Naive thymus-derived CD8-positive, alpha-beta T cell (primary cell): ENCODE measurements around the gene TPT1. TPM values are rescaled to one million over a fixed set of nuclear protein-coding genes. Genes with fewer than 3 reads are reported as not detected.
"Not testable (repeated sequence)": the region's sequence is repeated elsewhere in the genome, so short reads cannot be mapped to it uniquely, and the experiment has no call there.

ENCODE experiments used
- ATAC-seq, 2 donors: fragments of 150-1000 bp; cut with Tn5 transposase in 1 of 2; sonication (Bioruptor Pico), chemical (Tn5 transposase) in 1 of 2; 1 replicate in 1 of 2; 2 replicates in 1 of 2; pipeline ENCODE4 v1.10.0; 2021; ENCODE audit warnings: mild to moderate bottlenecking in 2 of 2, moderate library complexity in 2 of 2
- POLR2A ChIA-PET: fragments of 350-600 bp; sonication (Branson Sonifier 250); formaldehyde crosslinking; loops from one replicate; lab custom pipeline; 2021; ENCODE audit warnings: antibody characterized with exemption; lab: Charles Lee
- DNase-seq, 10 donors: peaks; one replicate each; pipeline versions ENCODE4 v3.0.0 to v3.0.0-alpha.2; 2020 to 2022
- H3K27ac Mint-ChIP-seq, 10 donors: one replicate each; pipeline ENCODE4 v1.8.0; 2020 to 2022; ENCODE audit warnings: mild to moderate bottlenecking in 10 of 10, mixed read lengths in 10 of 10, moderate library complexity in 4 of 10, inconsistent platforms in 1 of 10
- H3K27me3 Mint-ChIP-seq, 5 donors: one replicate each; pipeline ENCODE4 v1.8.0; 2021 to 2022; ENCODE audit warnings: mixed read lengths in 5 of 5
- H3K36me3 Mint-ChIP-seq, 3 donors: one replicate each; pipeline ENCODE4 v1.8.0; 2020 to 2022; ENCODE audit warnings: mixed read lengths in 3 of 3, mild to moderate bottlenecking in 2 of 3, inconsistent platforms in 1 of 3
- H3K4me1 Mint-ChIP-seq, 4 donors: one replicate each; pipeline ENCODE4 v1.8.0; 2021 to 2022; ENCODE audit warnings: mixed read lengths in 4 of 4
- H3K4me3 Mint-ChIP-seq, 10 donors: one replicate each; pipeline ENCODE4 v1.8.0; 2020 to 2022; ENCODE audit warnings: mild to moderate bottlenecking in 10 of 10, mixed read lengths in 10 of 10, moderate library complexity in 6 of 10, inconsistent platforms in 1 of 10
- H3K9me3 Mint-ChIP-seq, 9 donors: one replicate each; pipeline ENCODE4 v1.8.0; 2020 to 2022; ENCODE audit warnings: mixed read lengths in 9 of 9, mild to moderate bottlenecking in 3 of 9, inconsistent platforms in 1 of 9, moderate library complexity in 1 of 9
- polyA plus RNA-seq, 3 donors: library from polyadenylated mRNA; unstranded; fragments of 300-500 nt; fragmentation: Illumina TruSeq; gene quantifications; one replicate each; pipeline ENCODE4 v1.2.3, GENCODE V29; 2021
- total RNA-seq, 8 experiments: library from RNA in 2 of 8; stranded (reverse) in 2 of 8; gene quantifications; one replicate each; pipeline ENCODE4 v1.2.3 and lab custom pipeline; 2021 to 2026

TPT1 gene
- total and polyA plus RNA-seq, 5 experiments from 2014 or later: 3,681 to 10,909 (median 4,532) TPM

DNA sequence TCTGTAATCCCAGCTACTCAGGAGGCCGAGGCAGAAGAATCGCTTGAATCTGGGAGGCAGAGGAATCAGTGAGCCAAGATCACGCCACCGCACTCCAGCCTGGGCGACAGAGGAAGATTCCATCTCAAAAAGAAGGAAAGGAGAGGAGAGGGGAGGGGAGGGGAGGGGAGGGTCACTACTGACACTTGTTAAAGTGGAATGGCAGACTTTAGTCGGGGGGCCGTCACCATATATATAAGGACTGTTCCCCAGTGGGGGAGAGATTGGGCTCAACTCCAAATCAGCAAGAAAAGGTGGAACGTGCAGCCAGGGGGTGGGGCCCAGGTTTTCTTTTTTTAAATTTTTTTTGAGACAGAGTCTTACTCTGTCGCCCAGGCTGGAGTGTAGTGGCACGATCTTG is 26.2 kb downstream of the TPT1 start:
- DNase-seq: no peak
- Mint-ChIP-seq H3K4me1 (peaks cover 2 to 18% (median 14%) of the 10 kb centered on the region in 4 donors), H3K27me3 (peaks cover 0 to 2% (median 0%) of the 10 kb centered on the region in 5 donors), H3K36me3 (peaks cover 0 to 2% (median 0%) of the 10 kb centered on the region in 3 donors), H3K4me3 (no peak overlapping the region), H3K27ac (peak overlapping the region in 1 of 10 donors; percentile 45), H3K9me3 (no peaks in the 10 kb centered on the region)
- POLR2A ChIA-PET: interaction anchor here (0.8 kb wide), 1 partner anchor 25 kb away, joined by 4 read pairs; no protein-coding TSS in a partner anchor
- no peak for ATAC-seq

DNA sequence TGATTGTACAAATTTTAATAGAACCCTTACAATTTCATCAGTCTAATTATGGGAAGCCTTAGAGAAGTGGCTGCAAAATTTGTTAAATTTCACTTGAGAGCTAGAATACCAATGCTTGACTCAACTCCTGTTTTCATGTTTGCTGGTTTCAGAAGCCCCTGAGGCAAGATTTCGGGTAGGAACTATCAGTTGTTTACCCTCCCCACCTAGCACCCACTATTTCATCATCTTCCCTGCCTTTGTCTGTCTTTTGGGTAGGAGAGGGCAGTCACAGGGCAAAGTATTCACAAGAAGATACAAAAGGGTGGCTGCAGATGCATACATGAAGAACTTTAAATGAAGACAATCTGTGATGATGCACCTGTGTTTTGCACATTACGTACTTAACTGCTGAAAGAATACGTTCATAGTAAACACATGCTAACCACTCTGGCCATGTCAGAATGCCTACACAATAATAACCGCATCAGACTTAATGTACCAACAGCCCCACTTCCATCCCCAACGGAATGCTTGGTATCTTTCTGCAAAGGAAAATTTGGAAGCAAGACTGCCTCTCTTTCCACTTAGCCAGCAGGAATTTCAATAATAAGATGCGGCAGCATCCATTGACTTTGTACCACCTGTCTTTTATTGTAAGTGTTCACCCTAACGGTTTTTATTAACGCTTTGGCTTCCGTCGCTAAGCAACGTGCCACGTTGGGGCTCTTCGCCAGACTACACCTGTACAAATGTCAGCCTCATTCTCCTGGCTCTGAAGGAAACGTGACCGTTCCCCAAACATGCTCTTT is 30.4 kb downstream of the TPT1 start:
- Mint-ChIP-seq H3K4me1 (peaks cover 7 to 25% (median 21%) of the 10 kb centered on the region in 4 donors), H3K36me3 (peaks cover 0 to 2% (median 0%) of the 10 kb centered on the region in 3 donors), H3K9me3 (no peaks in the 10 kb centered on the region), H3K27me3 (peaks cover 0 to 7% (median 5%) of the 10 kb centered on the region in 5 donors), H3K27ac (peak overlapping the region in 4 of 10 donors; percentile 32 to 63 (median 44)), H3K4me3 (peak overlapping the region; percentile 71 to 91 (median 88))
- POLR2A ChIA-PET: interaction anchor here (1.1 to 1.2 kb wide), 2 partner anchors 30 to 40 kb away, joined by 3 read pairs; partner anchors contain the start of gene TPT1
- ATAC-seq: no peak
- no peak for DNase-seq

DNA sequence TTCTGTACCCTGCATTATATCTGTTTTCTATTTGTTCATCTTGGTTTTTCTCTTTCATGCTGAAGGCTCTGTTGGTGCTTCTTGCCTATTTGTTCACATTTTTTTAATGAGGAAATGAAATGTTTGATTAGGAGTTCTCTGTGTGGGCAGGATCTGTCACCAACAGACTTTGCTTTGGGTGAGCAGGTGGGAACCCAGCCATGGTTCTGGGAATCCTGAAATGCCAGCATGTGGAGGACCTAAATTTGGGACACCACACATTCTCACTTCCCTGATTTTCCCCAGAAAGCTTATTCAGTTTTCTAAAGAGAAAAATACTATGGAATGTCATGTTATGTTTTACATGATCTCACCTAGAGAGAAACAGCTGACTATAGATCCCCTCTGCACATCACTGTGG is 34.0 kb downstream of the TPT1 start:
- Mint-ChIP-seq H3K4me1 (peaks cover 11 to 25% (median 21%) of the 10 kb centered on the region in 4 donors), H3K27ac (no peak overlapping the region), H3K27me3 (peaks cover 4 to 10% (median 8%) of the 10 kb centered on the region in 5 donors), H3K36me3 (peaks cover 0 to 2% (median 0%) of the 10 kb centered on the region in 3 donors), H3K9me3 (peaks cover 0 to 2% (median 0%) of the 10 kb centered on the region in 9 donors), H3K4me3 (no peak overlapping the region)
- ATAC-seq (no peak), DNase-seq (no peak)
- POLR2A ChIA-PET: no interaction called here

DNA sequence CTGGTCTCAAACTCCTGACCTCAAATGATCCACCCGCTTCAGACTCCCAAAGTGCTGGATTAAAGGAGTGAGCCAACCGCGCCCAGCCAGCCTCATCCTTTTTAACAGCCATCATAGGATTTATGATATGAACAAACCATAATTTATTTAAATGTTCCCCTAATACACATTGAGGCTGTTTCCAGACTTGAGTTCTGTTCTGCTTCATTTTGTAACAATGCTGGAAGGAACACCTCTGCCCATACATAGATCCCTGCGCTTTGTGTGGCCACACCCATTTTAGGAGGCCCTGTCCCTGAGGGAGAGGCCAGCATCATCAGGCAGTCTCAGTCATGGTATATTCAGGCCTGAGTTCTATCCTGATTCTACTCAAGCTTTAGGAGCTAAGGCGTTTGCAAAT is 35.9 kb downstream of the TPT1 start:
- peaks cover 5 to 10% (median 6%) of the 10 kb centered on the region in 5 donors for H3K27me3 Mint-ChIP-seq
- H3K36me3 Mint-ChIP-seq: no peaks in the 10 kb centered on the region
- no peak overlapping the region for H3K27ac Mint-ChIP-seq
- POLR2A ChIA-PET: no interaction called here
- H3K9me3 Mint-ChIP-seq: peaks cover 0 to 2% (median 0%) of the 10 kb centered on the region in 9 donors
- DNase-seq (no peak), ATAC-seq (no peak)
- peaks cover 7 to 13% (median 11%) of the 10 kb centered on the region in 4 donors for H3K4me1 Mint-ChIP-seq
- H3K4me3 Mint-ChIP-seq: no peak overlapping the region

DNA sequence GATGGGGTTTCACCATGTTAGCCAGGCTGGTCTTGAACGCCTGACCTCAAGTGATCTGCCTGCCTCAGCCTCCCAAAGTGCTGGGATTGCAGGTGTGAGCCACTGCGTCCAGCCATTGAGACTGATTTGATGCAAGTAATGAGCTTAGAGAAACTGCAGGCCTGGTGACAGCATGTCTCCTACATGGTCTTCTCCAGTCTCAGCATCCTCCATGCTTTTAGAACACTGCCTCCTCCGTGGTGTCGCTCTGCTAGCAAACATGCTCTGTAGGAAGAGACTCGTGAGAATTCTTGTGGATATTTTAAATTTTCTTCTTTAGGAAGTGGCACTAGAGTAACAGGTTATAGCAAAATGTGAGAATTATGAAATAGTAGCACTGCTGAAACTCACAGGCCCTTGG is 37.1 kb downstream of the TPT1 start:
- POLR2A ChIA-PET: no interaction called here
- DNase-seq (no peak), ATAC-seq (no peak)
- Mint-ChIP-seq H3K4me3 (no peak overlapping the region), H3K27ac (no peak overlapping the region), H3K4me1 (peaks cover 6 to 15% (median 8%) of the 10 kb centered on the region in 4 donors), H3K9me3 (peaks cover 0 to 2% (median 0%) of the 10 kb centered on the region in 9 donors), H3K36me3 (no peaks in the 10 kb centered on the region), H3K27me3 (peaks cover 0 to 10% (median 3%) of the 10 kb centered on the region in 5 donors)

DNA sequence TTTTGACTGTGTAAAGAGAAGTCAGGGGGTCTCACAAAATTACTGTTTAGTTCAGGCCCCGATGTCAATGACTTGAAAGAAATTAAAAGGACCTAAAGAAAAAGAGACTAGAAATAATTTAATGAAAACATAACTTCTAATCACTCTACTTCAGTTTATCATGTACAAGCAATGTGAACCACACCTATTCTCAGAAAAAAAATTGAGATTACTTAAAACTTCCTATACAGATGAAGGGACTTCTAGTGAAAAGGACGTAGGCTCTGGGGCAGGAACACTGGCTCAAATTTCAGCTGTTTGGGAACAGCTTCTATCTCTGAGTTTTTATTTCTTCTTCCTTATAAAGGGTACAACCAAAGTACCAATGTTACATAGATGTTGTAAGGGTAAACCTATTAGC is 38.0 kb downstream of the TPT1 start:
- Mint-ChIP-seq H3K4me3 (no peak overlapping the region), H3K27me3 (peaks cover 0 to 10% (median 3%) of the 10 kb centered on the region in 5 donors), H3K36me3 (no peaks in the 10 kb centered on the region), H3K9me3 (peaks cover 0 to 2% (median 0%) of the 10 kb centered on the region in 9 donors), H3K4me1 (peaks cover 12 to 23% (median 16%) of the 10 kb centered on the region in 4 donors), H3K27ac (peak overlapping the region in 1 of 10 donors; percentile 32)
- POLR2A ChIA-PET: no interaction called here
- DNase-seq: no peak
- no peak for ATAC-seq

DNA sequence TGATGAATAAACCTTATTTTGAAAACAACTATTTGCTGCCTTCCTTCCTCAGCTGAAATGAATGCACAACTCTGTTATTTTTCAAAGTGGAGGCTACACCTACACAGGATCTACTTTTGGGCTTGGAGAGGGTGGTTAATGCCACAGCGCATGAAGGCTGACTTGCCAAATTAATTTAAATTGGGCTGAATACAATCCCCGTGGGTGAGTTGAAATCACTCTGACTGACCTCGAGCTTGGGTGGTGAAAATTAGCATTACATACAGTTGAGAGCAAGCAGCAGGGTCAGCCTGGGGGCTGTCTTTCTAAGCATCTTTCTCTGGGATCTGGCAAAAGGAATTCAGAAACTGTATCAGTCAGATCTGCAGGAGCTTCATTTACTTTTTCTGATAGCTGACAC is 38.5 kb downstream of the TPT1 start:
- POLR2A ChIA-PET: no interaction called here
- peak overlapping the region in 1 of 10 donors; percentile 32 for H3K27ac Mint-ChIP-seq

DNA sequence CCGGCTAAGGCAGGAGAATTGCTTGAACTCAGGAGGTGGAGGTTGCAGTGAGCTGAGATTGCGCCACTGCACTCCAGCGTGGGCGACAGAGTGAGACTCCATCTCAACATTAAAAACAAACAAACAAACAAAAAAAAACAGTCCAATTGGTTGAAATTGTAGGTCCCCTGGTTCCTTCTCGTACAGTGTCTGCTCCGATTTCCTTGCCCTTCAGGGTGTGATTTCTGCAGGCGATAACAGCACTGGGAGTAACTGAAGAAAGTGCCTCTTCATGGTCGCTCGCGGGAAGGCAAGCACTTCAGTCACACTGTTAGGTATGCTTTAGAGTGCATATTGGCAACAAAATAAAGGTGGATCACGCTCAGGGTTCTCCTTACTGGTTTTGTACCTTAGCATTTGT is 39.7 kb downstream of the TPT1 start:
- no peaks in the 10 kb centered on the region for H3K36me3 Mint-ChIP-seq
- H3K27ac Mint-ChIP-seq: peak overlapping the region in 2 of 10 donors; percentile 55 to 81
- H3K27me3 Mint-ChIP-seq: peaks cover 0 to 10% (median 2%) of the 10 kb centered on the region in 5 donors
- no peak for ATAC-seq
- POLR2A ChIA-PET: no interaction called here
- DNase-seq: no peak
- peaks cover 25 to 41% (median 31%) of the 10 kb centered on the region in 4 donors for H3K4me1 Mint-ChIP-seq
- peak overlapping the region in 1 of 10 donors; percentile 4 for H3K4me3 Mint-ChIP-seq
- peaks cover 0 to 2% (median 0%) of the 10 kb centered on the region in 9 donors for H3K9me3 Mint-ChIP-seq

More for the DNA sequence above, 38.5 kb downstream of the TPT1 start:
- Mint-ChIP-seq H3K9me3 (peaks cover 0 to 2% (median 0%) of the 10 kb centered on the region in 9 donors), H3K4me1 (peaks cover 18 to 28% (median 21%) of the 10 kb centered on the region in 4 donors), H3K27me3 (peaks cover 0 to 10% (median 3%) of the 10 kb centered on the region in 5 donors), H3K36me3 (no peaks in the 10 kb centered on the region), H3K4me3 (no peak overlapping the region)
- ATAC-seq (no peak), DNase-seq (no peak)

DNA sequence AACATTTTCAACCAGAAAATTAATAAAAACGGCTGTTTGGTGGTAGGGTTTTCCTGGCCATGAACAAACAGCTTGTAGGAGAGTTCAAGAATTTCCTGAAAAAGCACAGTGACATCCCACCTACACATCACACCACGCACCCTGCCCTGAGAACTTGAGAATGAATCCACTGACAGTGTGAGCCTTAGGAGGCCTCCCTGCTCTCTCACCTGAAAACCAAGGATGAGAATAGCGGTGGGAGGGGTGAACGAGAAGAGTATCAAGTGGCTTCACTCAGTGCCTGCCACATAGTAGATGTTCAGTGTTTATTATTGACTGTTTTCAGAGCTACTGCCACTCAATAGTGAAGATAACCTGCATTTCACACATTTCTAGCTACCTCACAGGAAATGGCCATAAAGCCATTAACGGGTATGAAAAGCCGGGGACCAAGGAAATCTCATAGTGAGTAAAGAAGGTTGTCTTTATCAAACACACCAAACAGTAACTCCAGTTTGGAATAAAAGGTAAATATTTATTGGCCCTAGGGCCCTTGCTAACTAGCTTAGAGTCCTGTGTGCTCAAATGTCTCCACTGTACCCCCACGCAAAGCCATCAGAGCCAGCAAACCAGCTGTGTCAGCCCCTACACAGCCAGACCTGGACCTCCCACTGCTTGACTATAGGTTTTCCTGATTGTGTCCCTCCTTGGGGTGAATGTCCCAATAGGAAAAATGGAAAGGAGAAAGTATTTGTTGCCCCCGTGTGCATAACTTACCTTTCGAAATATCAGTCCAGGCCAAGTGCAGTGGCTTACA is 40.6 kb downstream of the TPT1 start:
- POLR2A ChIA-PET: no interaction called here

DNA sequence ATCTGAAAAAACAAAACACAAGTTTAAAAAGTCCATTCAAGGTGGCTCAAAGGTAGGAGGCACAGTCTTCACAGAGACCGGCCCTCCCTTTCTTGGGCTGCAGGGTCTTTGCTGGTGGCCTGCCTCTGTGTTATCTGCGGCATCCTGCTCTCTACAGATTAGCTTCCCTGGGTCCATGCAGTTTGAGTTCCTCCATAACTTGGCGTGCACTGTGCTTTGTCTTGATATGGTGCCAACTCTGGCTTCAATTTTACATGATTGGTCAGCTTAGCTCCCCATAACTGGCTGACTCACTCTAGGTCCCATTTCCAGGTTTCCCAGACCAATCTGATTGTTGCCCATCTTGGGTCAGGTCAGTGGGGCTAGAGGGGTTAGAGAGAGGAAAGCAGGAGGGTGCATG is 41.8 kb downstream of the TPT1 start:
- H3K4me3 Mint-ChIP-seq: peak overlapping the region in 1 of 10 donors; percentile 12
- ATAC-seq: no peak
- POLR2A ChIA-PET: no interaction called here
- peaks cover 0 to 2% (median 0%) of the 10 kb centered on the region in 9 donors for H3K9me3 Mint-ChIP-seq
- peaks cover 0 to 6% (median 1%) of the 10 kb centered on the region in 5 donors for H3K27me3 Mint-ChIP-seq
- H3K36me3 Mint-ChIP-seq: no peaks in the 10 kb centered on the region
- peaks cover 31 to 51% (median 39%) of the 10 kb centered on the region in 4 donors for H3K4me1 Mint-ChIP-seq
- peak overlapping the region; percentile 12 to 95 (median 62) for H3K27ac Mint-ChIP-seq
- no peak for DNase-seq

More for the DNA sequence above, 40.6 kb downstream of the TPT1 start:
- DNase-seq: no peak
- no peak overlapping the region for H3K4me3 Mint-ChIP-seq
- H3K36me3 Mint-ChIP-seq: no peaks in the 10 kb centered on the region
- H3K27ac Mint-ChIP-seq: peak overlapping the region in 3 of 10 donors; percentile 27 to 50 (median 29)
- ATAC-seq: no peak
- H3K27me3 Mint-ChIP-seq: peaks cover 0 to 10% (median 2%) of the 10 kb centered on the region in 5 donors
- H3K9me3 Mint-ChIP-seq: peaks cover 0 to 2% (median 0%) of the 10 kb centered on the region in 9 donors
- peaks cover 31 to 49% (median 39%) of the 10 kb centered on the region in 4 donors for H3K4me1 Mint-ChIP-seq

DNA sequence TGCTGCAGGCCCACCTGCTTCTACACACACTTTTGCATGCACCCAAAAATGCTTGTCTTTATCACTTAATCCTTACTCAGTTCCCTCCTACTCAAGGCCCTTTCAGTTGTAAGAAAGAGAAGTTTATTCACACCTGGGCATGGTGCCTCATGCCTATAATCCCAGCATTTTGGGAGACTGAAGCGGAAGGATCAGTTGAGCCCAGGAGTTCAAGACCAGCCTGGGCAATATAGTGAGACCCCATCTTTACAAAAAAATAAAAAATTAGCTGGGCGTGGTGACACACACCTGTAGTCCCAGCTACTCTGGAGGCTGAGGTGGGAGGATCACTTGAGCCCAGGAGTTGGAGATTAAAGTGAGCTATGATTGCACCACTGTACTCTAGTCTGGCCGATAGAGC is 42.4 kb downstream of the TPT1 start:
- Mint-ChIP-seq H3K27ac (peak overlapping the region; percentile 65 to 95 (median 87)), H3K4me1 (peaks cover 31 to 51% (median 39%) of the 10 kb centered on the region in 4 donors), H3K4me3 (peak overlapping the region in 4 of 10 donors; percentile 13 to 63 (median 40))
- ATAC-seq: peak in 1 of 2 donors; percentile 20
- H3K9me3 Mint-ChIP-seq, H3K36me3 Mint-ChIP-seq, DNase-seq, H3K27me3 Mint-ChIP-seq: not testable (repeated sequence)
- POLR2A ChIA-PET: interaction anchor here (0.5 to 1.2 kb wide), 2 partner anchors 33 to 57 kb away, joined by 3 read pairs; no protein-coding TSS in a partner anchor

DNA sequence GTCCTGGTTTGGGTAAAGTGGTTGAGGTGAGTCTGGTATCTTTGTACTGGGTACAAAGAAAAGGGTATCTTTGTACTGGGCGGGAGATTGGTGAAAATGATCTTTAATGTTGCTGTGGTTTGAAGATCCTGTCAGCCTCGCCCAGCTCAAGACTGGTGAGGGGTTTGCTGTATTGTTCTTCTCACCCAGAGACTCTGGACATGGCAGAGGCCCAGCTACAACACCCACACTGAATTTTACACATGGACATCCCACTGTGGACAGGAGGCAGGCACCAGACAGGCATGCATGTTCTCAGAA is 42.8 kb downstream of the TPT1 start:
- peak overlapping the region in 8 of 10 donors; percentile 5 to 63 (median 39) for H3K4me3 Mint-ChIP-seq
- peak overlapping the region; percentile 65 to 95 (median 87) for H3K27ac Mint-ChIP-seq
- peaks cover 31 to 51% (median 39%) of the 10 kb centered on the region in 4 donors for H3K4me1 Mint-ChIP-seq
- DNase-seq: peak in 2 of 10 donors; percentile 9 to 19
- ATAC-seq: peak in 1 of 2 donors; percentile 65
- peaks cover 0 to 1% (median 0%) of the 10 kb centered on the region in 5 donors for H3K27me3 Mint-ChIP-seq
- H3K36me3 Mint-ChIP-seq: no peaks in the 10 kb centered on the region
- POLR2A ChIA-PET: interaction anchor here (0.5 to 1.2 kb wide), 3 partner anchors 14 to 57 kb away, joined by 3 read pairs; no protein-coding TSS in a partner anchor
- peaks cover 0 to 2% (median 0%) of the 10 kb centered on the region in 9 donors for H3K9me3 Mint-ChIP-seq
